Tibial artery (tissue), 4 donors: ENCODE results near the gene KATNBL1.
"Not testable (repeated sequence)": the region's sequence is repeated elsewhere in the genome, so short reads cannot be mapped to it uniquely, and the experiment has no call there.

Experiments used
- DNase-seq, 2 donors: peaks; one replicate each; pipeline ENCODE4 v3.0.0-alpha.2; 2019
- H3K27ac ChIP-seq, 2 donors: fragments of 200-600 bp; sonication (generic) in 1 of 2; 1 replicate in 1 of 2; 2 replicates in 1 of 2; pipeline ENCODE4 v1.5.1; 2018 to 2019; ENCODE audit warnings: mild to moderate bottlenecking in 1 of 2
- H3K27me3 ChIP-seq, 2 donors: fragments of 200-600 bp; sonication (generic) in 1 of 2; one replicate each; pipeline versions ENCODE4 v1.5.1 to v1.6.0; 2016 to 2019
- H3K36me3 ChIP-seq, 3 donors: fragments of 200-600 bp; sonication (generic) in 2 of 3; one replicate each; pipeline ENCODE4 v1.5.1; 2016 to 2019; ENCODE audit warnings: mild to moderate bottlenecking in 2 of 3
- H3K4me1 ChIP-seq, 4 donors: fragments of 200-600 bp; sonication (generic) in 2 of 4; 1 replicate in 3 of 4; 2 replicates in 1 of 4; pipeline ENCODE4 v1.5.1; 2016 to 2019
- H3K4me3 ChIP-seq, 2 donors: fragments of 200-600 bp; sonication (generic) in 1 of 2; 1 replicate in 1 of 2; 2 replicates in 1 of 2; pipeline ENCODE4 v1.5.1; 2018 to 2019; ENCODE audit warnings: mild to moderate bottlenecking in 2 of 2
- H3K9me3 ChIP-seq, 3 donors: fragments of 200-600 bp; sonication (generic) in 1 of 3; one replicate each; pipeline ENCODE4 v1.5.1; 2016 to 2019
- CTCF ChIP-seq, 2 experiments: fragments of 200-600 bp in 1 of 2; fragments of 450-650 bp in 1 of 2; IDR thresholded peaks; one replicate each; pipeline ENCODE4 v1.5.1; 2017 to 2019; ENCODE audit warnings: antibody characterized with exemption in 2 of 2, mild to moderate bottlenecking in 1 of 2, moderate library complexity in 1 of 2
- intact Hi-C: fragments of 100-400 bp; cut with DNase I; formaldehyde crosslinking; loops from one replicate; pipeline ENCODE4 v1.15.0; 2023; ENCODE audit warnings: low total_unique reads

KATNBL1 gene

GRCh38 chr15:34122771-34123183, 87.1 kb downstream of the KATNBL1 start:
- intact Hi-C loops, result no loop called here
- no peak for DNase-seq
- TF ChIP-seq CTCF (IDR thresholded peaks at IDR 0.05), result no peak

GRCh38 chr15:34121786-34122185, 88.1 kb downstream of the KATNBL1 start:
- intact Hi-C loops, H3K27ac ChIP-seq, H3K36me3 ChIP-seq, H3K4me1 ChIP-seq, H3K27me3 ChIP-seq, DNase-seq, H3K9me3 ChIP-seq, H3K4me3 ChIP-seq: not testable (repeated sequence)

More at GRCh38 chr15:34122771-34123183, 87.1 kb downstream of the KATNBL1 start:
- Histone ChIP-seq H3K36me3 (no peaks in the 10 kb centered on the region), H3K27ac (no peak overlapping the region), H3K4me3 (no peak overlapping the region), H3K27me3 (peaks cover 0 to 3% of the 10 kb centered on the region in 2 donors), H3K4me1 (no peaks in the 10 kb centered on the region), H3K9me3 (no peaks in the 10 kb centered on the region)

GRCh38 chr15:34120420-34120819, 89.5 kb downstream of the KATNBL1 start:
- H3K4me1 ChIP-seq, H3K36me3 ChIP-seq, H3K9me3 ChIP-seq, DNase-seq, H3K27me3 ChIP-seq, H3K4me3 ChIP-seq, H3K27ac ChIP-seq, intact Hi-C loops: not testable (repeated sequence)

GRCh38 chr15:34119291-34119690, 90.6 kb downstream of the KATNBL1 start:
- no peak overlapping the region for H3K27ac ChIP-seq
- TF ChIP-seq CTCF (IDR thresholded peaks at IDR 0.05), result no peak
- H3K9me3 ChIP-seq, result no peaks in the 10 kb centered on the region
- H3K36me3 ChIP-seq, result no peaks in the 10 kb centered on the region
- H3K4me3 ChIP-seq, result no peak overlapping the region
- intact Hi-C loops, result no loop called here
- H3K27me3 ChIP-seq, result peaks cover 0 to 16% of the 10 kb centered on the region in 2 donors
- H3K4me1 ChIP-seq, result no peaks in the 10 kb centered on the region
- DNase-seq, result no peak

- TF ChIP-seq CTCF (IDR thresholded peaks at IDR 0.05), result no peak
- peaks cover 0 to 13% of the 10 kb centered on the region in 2 donors for H3K27me3 ChIP-seq
- no peaks in the 10 kb centered on the region for H3K4me1 ChIP-seq
- no peaks in the 10 kb centered on the region for H3K9me3 ChIP-seq
- H3K4me3 ChIP-seq, result no peak overlapping the region
- H3K36me3 ChIP-seq, result no peaks in the 10 kb centered on the region
- intact Hi-C loops, result no loop called here
- no peak for DNase-seq
- no peak overlapping the region for H3K27ac ChIP-seq
Measured at GRCh38 chr15:34116620-34117019, 93.3 kb downstream of the KATNBL1 start.

GRCh38 chr15:34114739-34115138, 95.2 kb downstream of the KATNBL1 start:
- no peaks in the 10 kb centered on the region for H3K9me3 ChIP-seq
- no peak overlapping the region for H3K4me3 ChIP-seq
- H3K4me1 ChIP-seq, result no peaks in the 10 kb centered on the region
- intact Hi-C loops, result no loop called here
- no peak overlapping the region for H3K27ac ChIP-seq
- no peak for TF ChIP-seq CTCF (IDR thresholded peaks at IDR 0.05)
- DNase-seq, result no peak
- H3K27me3 ChIP-seq, result peaks cover 0 to 13% of the 10 kb centered on the region in 2 donors
- H3K36me3 ChIP-seq, result no peaks in the 10 kb centered on the region

GRCh38 chr15:34114215-34114614, 95.7 kb downstream of the KATNBL1 start:
- H3K27ac ChIP-seq, result no peak overlapping the region
- no peaks in the 10 kb centered on the region for H3K36me3 ChIP-seq
- H3K4me3 ChIP-seq, result no peak overlapping the region
- no peak for DNase-seq
- H3K27me3 ChIP-seq, result peaks cover 0 to 13% of the 10 kb centered on the region in 2 donors
- intact Hi-C loops, result no loop called here
- H3K4me1 ChIP-seq, result no peaks in the 10 kb centered on the region
- no peak for TF ChIP-seq CTCF (IDR thresholded peaks at IDR 0.05)
- H3K9me3 ChIP-seq, result no peaks in the 10 kb centered on the region
